ENCODE data around the gene ASTN2.

- TF ChIP-seq PHF8 (IDR thresholded peaks at IDR 0.05; ENCODE audit: borderline replicate concordance, low read depth) (no peak), SMC3 (IDR thresholded peaks at IDR 0.05) (no peak), MAFK (IDR thresholded peaks at IDR 0.05; ENCODE audit: partially characterized antibody) (no peak), ZFP36 (IDR thresholded peaks at IDR 0.05; ENCODE audit: borderline replicate concordance, partially characterized antibody) (no peak), KDM1A (IDR thresholded peaks at IDR 0.05; ENCODE audit: low read depth) (no peak), SREBF2 (IDR thresholded peaks at IDR 0.05) (no peak), EP300 (IDR thresholded peaks at IDR 0.05) (no peak), CBX2 (IDR thresholded peaks at IDR 0.05; ENCODE audit: borderline replicate concordance, low read depth) (no peak), RFX5 (IDR thresholded peaks at IDR 0.05) (no peak), RAD21 (conservative IDR thresholded peaks at IDR 0.05 in 1 of 2, IDR thresholded peaks at IDR 0.05 in 1 of 2) (no peak), BHLHE40 (IDR thresholded peaks at IDR 0.05; ENCODE audit: low read depth, low read length) (no peak)
- TF ChIP-seq, protein P1, sequence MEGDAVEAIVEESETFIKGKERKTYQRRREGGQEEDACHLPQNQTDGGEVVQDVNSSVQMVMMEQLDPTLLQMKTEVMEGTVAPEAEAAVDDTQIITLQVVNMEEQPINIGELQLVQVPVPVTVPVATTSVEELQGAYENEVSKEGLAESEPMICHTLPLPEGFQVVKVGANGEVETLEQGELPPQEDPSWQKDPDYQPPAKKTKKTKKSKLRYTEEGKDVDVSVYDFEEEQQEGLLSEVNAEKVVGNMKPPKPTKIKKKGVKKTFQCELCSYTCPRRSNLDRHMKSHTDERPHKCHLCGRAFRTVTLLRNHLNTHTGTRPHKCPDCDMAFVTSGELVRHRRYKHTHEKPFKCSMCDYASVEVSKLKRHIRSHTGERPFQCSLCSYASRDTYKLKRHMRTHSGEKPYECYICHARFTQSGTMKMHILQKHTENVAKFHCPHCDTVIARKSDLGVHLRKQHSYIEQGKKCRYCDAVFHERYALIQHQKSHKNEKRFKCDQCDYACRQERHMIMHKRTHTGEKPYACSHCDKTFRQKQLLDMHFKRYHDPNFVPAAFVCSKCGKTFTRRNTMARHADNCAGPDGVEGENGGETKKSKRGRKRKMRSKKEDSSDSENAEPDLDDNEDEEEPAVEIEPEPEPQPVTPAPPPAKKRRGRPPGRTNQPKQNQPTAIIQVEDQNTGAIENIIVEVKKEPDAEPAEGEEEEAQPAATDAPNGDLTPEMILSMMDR (IDR thresholded peaks at IDR 0.05) = no peak
Measured at GRCh38 chr9:116767219-116767618, 647.6 kb downstream of the ASTN2 start.
